Small intestine (tissue), 7 donors: Measurements from ENCODE around the gene TENM4. TPM values are rescaled to one million over a fixed set of nuclear protein-coding genes. Genes with fewer than 3 reads are reported as not detected.

Experiments
- DNase-seq, 2 donors: peaks; one replicate each; pipeline versions ENCODE4 v3.0.0 to v3.0.0-alpha.2; 2013
- FAIRE-seq: peaks from 2 replicates; lab custom pipeline; 2012; peaks lifted over from hg19 to GRCh38; lab: Jason Lieb, UNC
- H3K27ac ChIP-seq, 3 donors: one replicate each; pipeline ENCODE4 v1.5.1; 2013; ENCODE audit warnings: low read length in 2 of 3, mild to moderate bottlenecking in 2 of 3, control low read depth in 1 of 3, inconsistent platforms in 1 of 3, low read depth in 1 of 3, moderate library complexity in 1 of 3
- H3K27me3 ChIP-seq, 3 donors: one replicate each; pipeline ENCODE4 v1.6.1; 2013; ENCODE audit warnings: low read length in 3 of 3, inconsistent platforms in 1 of 3; ENCODE audit not compliant: control insufficient read depth in 3 of 3, insufficient read depth in 3 of 3
- H3K36me3 ChIP-seq, 3 donors: one replicate each; pipeline ENCODE4 v1.6.1; 2013; ENCODE audit warnings: low read length in 3 of 3, inconsistent platforms in 1 of 3, low read depth in 1 of 3, mild to moderate bottlenecking in 1 of 3, moderate library complexity in 1 of 3; ENCODE audit not compliant: control insufficient read depth in 3 of 3, insufficient read depth in 2 of 3
- H3K4me1 ChIP-seq, 3 donors: one replicate each; pipeline ENCODE4 v1.6.1; 2013; ENCODE audit warnings: low read length in 2 of 3, inconsistent platforms in 1 of 3, low read depth in 1 of 3, mild to moderate bottlenecking in 1 of 3, moderate library complexity in 1 of 3; ENCODE audit not compliant: control insufficient read depth in 3 of 3, insufficient read depth in 2 of 3
- H3K4me3 ChIP-seq, 3 donors: one replicate each; pipeline ENCODE4 v1.5.1; 2013; ENCODE audit warnings: low read length in 3 of 3, control low read depth in 1 of 3, inconsistent platforms in 1 of 3, low read depth in 1 of 3, mild to moderate bottlenecking in 1 of 3, moderate library complexity in 1 of 3
- H3K9me3 ChIP-seq, 2 donors: one replicate each; pipeline ENCODE4 v1.6.1; 2013; ENCODE audit warnings: low read depth in 1 of 2, low read length in 1 of 2; ENCODE audit not compliant: control insufficient read depth in 2 of 2, insufficient read depth in 1 of 2
- WGBS, 3 donors: extraction: QIAGEN DNeasy Blood & Tissue Kit; methylation state at CpG; one replicate each; pipeline ENCODE4 v1.1.7; 2013; 5-methylcytosine and 5-hydroxymethylcytosine counted together
- polyA plus RNA-seq, 4 donors: library from polyadenylated mRNA; stranded (reverse) in 3 of 4; unstranded in 1 of 4; fragments of 200-250 nt in 3 of 4; fragments of 120-200 nt in 1 of 4; gene quantifications; one replicate each; pipeline versions ENCODE4 v1.2.1 to v1.2.3, GENCODE V29; 2013
- donor health status: healthy with polysubstance abuse.
- donor health status: control.
- donor health status: control.
- donor health status: Bipolar disorder and iron deficiency.
- donor health status: healthy.

Gene TENM4
- polyA plus RNA-seq, 4 donors = under 0.01 to 0.96 (median 0.31) TPM; not detected in 1

- WGBS, 3 donors = 83 to 91% (median 91%) methylated on average over 8 of the region's 8 CpGs
- DNase-seq (no peak), FAIRE-seq (no peak)
- H3K4me1 ChIP-seq = no peaks in the 10 kb centered on the region
- H3K4me3 ChIP-seq = no peak overlapping the region
- no peak overlapping the region for H3K27ac ChIP-seq
- H3K9me3 ChIP-seq = no peaks in the 10 kb centered on the region
- no peaks in the 10 kb centered on the region for H3K36me3 ChIP-seq
- H3K27me3 ChIP-seq = no peaks in the 10 kb centered on the region
These were observed 673.5 kb downstream of the TENM4 start for GRCh38 chr11:78767027-78767932.

- no peaks in the 10 kb centered on the region for H3K36me3 ChIP-seq
- no peaks in the 10 kb centered on the region for H3K9me3 ChIP-seq
- WGBS, 3 donors = 54 to 67% (median 65%) methylated on average over 4 of the region's 4 CpGs
- no peak for DNase-seq
- H3K4me3 ChIP-seq = no peak overlapping the region
- no peak for FAIRE-seq
- H3K27me3 ChIP-seq = no peaks in the 10 kb centered on the region
- H3K4me1 ChIP-seq = no peaks in the 10 kb centered on the region
- no peak overlapping the region for H3K27ac ChIP-seq
These were observed 675.9 kb downstream of the TENM4 start for GRCh38 chr11:78764946-78765345.

- 69 to 86% (median 82%) methylated on average over 4 of the region's 4 CpGs for WGBS, 3 donors
- FAIRE-seq (no peak), DNase-seq (no peak)
- Histone ChIP-seq H3K36me3 (no peaks in the 10 kb centered on the region), H3K27me3 (no peaks in the 10 kb centered on the region), H3K4me3 (no peak overlapping the region), H3K4me1 (no peaks in the 10 kb centered on the region), H3K9me3 (no peaks in the 10 kb centered on the region), H3K27ac (no peak overlapping the region)
These were observed 677.2 kb downstream of the TENM4 start for GRCh38 chr11:78763664-78764063.

DNA sequence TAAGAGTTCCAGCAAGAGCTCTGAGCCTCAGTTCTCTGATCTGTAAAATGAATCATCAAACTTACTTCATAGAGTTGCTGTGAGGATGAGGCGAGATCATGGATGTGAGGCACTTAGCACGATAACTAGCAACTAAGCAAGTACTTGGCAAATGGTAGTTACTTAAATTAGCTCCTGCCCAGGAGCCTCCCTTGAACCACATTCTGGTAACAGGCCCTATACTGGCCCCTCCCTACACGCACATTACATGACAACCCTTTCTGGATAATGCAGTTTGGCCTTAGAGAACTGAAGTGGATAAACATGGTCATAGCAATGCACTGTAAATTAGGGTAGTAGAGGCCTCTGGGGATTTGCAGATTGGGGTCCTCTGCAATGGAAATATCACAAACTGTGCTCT is 678.7 kb downstream of the TENM4 start:
- Histone ChIP-seq H3K36me3 (no peaks in the 10 kb centered on the region), H3K9me3 (no peaks in the 10 kb centered on the region), H3K27ac (no peak overlapping the region), H3K4me1 (no peaks in the 10 kb centered on the region), H3K4me3 (no peak overlapping the region), H3K27me3 (no peaks in the 10 kb centered on the region)
- no peak for FAIRE-seq
- DNase-seq = no peak
- WGBS, 3 donors = 87 to 93% (median 92%) methylated on average over 3 of the region's 3 CpGs

- Histone ChIP-seq H3K27ac (no peak overlapping the region), H3K4me3 (no peak overlapping the region), H3K9me3 (no peaks in the 10 kb centered on the region), H3K4me1 (no peaks in the 10 kb centered on the region), H3K36me3 (no peaks in the 10 kb centered on the region), H3K27me3 (no peaks in the 10 kb centered on the region)
- DNase-seq = no peak
- FAIRE-seq = no peak
- whole genome bisulfite sequencing, 3 donors = 35 to 48% (median 41%) methylated on average over 4 of the region's 4 CpGs
These were observed 681.8 kb downstream of the TENM4 start for GRCh38 chr11:78759071-78759470.

- no peak overlapping the region for H3K27ac ChIP-seq
- no peaks in the 10 kb centered on the region for H3K9me3 ChIP-seq
- no peaks in the 10 kb centered on the region for H3K4me1 ChIP-seq
- FAIRE-seq = no peak
- H3K4me3 ChIP-seq = no peak overlapping the region
- DNase-seq = no peak
- peaks cover 0 to 2% (median 0%) of the 10 kb centered on the region in 3 donors for H3K27me3 ChIP-seq
- WGBS, 3 donors = 49 to 56% (median 52%) methylated on average over 1 of the region's 1 CpG
- no peaks in the 10 kb centered on the region for H3K36me3 ChIP-seq
These were observed 687.5 kb downstream of the TENM4 start for GRCh38 chr11:78753297-78753696.

DNA sequence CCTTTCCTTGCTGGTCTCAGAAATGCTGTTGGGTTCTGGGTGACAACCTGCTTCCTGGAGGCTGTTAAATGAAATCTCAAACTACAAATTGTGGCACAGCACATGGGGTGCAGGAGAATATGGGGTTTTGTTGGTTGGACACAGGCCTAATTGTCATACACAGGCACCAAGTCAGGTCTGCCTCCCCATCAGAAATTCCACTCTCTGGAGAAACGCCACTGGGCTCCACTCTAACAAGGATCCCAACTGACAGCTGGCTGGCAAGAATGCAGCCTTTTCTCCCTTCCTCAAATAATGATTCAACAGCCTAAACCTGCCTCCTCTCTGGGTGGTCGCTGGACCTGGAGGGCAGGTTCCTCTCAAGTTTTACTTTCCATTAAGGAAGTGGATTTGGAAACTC is 688.3 kb downstream of the TENM4 start:
- Histone ChIP-seq H3K4me1 (no peaks in the 10 kb centered on the region), H3K27ac (no peak overlapping the region), H3K9me3 (no peaks in the 10 kb centered on the region), H3K36me3 (no peaks in the 10 kb centered on the region), H3K4me3 (no peak overlapping the region), H3K27me3 (peaks cover 0 to 2% (median 0%) of the 10 kb centered on the region in 3 donors)
- WGBS, 3 donors = 50 to 60% (median 56%) methylated on average over 2 of the region's 2 CpGs
- FAIRE-seq (no peak), DNase-seq (no peak)

DNA sequence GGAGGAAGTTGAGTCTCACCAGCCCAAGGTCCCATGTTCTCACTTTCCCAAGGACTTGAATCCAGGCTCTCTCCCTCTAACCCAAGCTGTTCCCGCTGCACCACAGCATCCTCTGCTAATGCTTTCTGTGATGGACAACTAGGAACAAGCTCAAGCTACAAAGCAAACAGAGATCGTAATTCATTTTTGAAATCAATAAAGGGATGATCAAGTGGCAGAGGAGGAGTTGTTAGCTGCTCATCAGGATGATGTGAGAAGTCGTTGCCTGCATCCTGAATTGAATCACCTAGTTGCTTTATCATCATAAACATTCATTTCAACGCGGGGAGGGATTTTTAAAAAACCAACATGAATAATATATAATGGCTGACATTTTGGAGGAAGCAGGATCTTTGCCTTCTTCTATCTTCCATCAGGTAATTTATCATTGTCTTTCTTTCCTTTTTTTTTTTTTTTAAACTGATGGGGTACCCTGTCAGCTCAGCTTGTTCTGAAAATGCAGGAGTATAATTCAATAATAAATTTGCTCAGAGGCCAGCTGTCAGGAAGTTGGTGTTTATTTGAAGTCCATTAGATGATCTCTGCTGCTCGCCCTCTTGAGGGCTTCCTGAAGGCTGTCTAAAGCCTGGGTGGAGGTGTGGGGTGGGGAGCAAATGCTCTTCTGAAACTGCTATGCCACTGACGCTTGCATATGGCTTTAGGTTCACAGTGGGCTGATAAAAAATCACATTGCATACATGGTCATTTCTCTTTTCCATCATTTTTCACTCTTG is 691.7 kb downstream of the TENM4 start:
- no peak for DNase-seq
- Histone ChIP-seq H3K36me3 (no peaks in the 10 kb centered on the region), H3K27me3 (peaks cover 0 to 2% (median 0%) of the 10 kb centered on the region in 3 donors), H3K9me3 (no peaks in the 10 kb centered on the region), H3K27ac (no peak overlapping the region), H3K4me1 (no peaks in the 10 kb centered on the region), H3K4me3 (no peak overlapping the region)
- WGBS, 3 donors = 58 to 72% (median 70%) methylated on average over 7 of the region's 7 CpGs
- no peak for FAIRE-seq
